ENCODE measurements around the gene CPNE9.

DNA sequence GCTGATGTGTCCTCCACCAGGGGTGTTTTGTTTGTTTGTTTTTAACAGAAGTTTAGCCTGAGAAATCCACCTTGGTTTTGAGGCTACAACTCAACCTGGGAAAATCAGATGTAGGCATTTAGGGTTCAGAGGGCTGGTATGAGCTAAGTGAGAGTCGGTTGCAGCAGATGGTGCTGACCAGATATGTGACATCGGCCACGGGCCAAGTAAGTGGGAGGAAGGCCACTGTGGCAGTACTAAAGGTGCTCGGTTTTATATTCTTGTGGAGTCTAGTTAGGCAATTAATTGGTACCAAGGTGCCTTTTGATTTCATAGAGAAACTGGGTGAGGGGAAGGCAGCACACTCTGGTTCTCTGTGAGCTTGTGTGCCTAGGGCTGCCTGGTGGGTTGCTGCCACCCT lies 43.8 kb upstream of the CPNE9 start:
- TF ChIP-seq, protein P1, sequence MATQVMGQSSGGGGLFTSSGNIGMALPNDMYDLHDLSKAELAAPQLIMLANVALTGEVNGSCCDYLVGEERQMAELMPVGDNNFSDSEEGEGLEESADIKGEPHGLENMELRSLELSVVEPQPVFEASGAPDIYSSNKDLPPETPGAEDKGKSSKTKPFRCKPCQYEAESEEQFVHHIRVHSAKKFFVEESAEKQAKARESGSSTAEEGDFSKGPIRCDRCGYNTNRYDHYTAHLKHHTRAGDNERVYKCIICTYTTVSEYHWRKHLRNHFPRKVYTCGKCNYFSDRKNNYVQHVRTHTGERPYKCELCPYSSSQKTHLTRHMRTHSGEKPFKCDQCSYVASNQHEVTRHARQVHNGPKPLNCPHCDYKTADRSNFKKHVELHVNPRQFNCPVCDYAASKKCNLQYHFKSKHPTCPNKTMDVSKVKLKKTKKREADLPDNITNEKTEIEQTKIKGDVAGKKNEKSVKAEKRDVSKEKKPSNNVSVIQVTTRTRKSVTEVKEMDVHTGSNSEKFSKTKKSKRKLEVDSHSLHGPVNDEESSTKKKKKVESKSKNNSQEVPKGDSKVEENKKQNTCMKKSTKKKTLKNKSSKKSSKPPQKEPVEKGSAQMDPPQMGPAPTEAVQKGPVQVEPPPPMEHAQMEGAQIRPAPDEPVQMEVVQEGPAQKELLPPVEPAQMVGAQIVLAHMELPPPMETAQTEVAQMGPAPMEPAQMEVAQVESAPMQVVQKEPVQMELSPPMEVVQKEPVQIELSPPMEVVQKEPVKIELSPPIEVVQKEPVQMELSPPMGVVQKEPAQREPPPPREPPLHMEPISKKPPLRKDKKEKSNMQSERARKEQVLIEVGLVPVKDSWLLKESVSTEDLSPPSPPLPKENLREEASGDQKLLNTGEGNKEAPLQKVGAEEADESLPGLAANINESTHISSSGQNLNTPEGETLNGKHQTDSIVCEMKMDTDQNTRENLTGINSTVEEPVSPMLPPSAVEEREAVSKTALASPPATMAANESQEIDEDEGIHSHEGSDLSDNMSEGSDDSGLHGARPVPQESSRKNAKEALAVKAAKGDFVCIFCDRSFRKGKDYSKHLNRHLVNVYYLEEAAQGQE (IDR thresholded peaks at IDR 0.05; ENCODE audit: insufficient replicate concordance, low read depth), result no peak
- TF ChIP-seq, protein P2, sequence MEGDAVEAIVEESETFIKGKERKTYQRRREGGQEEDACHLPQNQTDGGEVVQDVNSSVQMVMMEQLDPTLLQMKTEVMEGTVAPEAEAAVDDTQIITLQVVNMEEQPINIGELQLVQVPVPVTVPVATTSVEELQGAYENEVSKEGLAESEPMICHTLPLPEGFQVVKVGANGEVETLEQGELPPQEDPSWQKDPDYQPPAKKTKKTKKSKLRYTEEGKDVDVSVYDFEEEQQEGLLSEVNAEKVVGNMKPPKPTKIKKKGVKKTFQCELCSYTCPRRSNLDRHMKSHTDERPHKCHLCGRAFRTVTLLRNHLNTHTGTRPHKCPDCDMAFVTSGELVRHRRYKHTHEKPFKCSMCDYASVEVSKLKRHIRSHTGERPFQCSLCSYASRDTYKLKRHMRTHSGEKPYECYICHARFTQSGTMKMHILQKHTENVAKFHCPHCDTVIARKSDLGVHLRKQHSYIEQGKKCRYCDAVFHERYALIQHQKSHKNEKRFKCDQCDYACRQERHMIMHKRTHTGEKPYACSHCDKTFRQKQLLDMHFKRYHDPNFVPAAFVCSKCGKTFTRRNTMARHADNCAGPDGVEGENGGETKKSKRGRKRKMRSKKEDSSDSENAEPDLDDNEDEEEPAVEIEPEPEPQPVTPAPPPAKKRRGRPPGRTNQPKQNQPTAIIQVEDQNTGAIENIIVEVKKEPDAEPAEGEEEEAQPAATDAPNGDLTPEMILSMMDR (IDR thresholded peaks at IDR 0.05; ENCODE audit: insufficient read depth, low read length), result no peak
- TF ChIP-seq POLR2AphosphoS5 (IDR thresholded peaks at IDR 0.05; ENCODE audit: low read depth) (no peak), GABPA (IDR thresholded peaks at IDR 0.05; ENCODE audit: low read depth) (no peak), SPI1 (IDR thresholded peaks at IDR 0.05; ENCODE audit: borderline replicate concordance, low read depth) (no peak)
